MM.1S (cell line): ENCODE data around the gene ATP2B2.

Experiments used
- EZH2 ChIP-seq: fragments of 300-600 bp; sonication (generic); optimal IDR thresholded peaks from 2 replicates; pipeline ENCODE3; 2017; ENCODE audit warnings: low read depth, mild to moderate bottlenecking, antibody characterized with exemption, low read length, mixed read lengths
- EZH2phosphoT487 ChIP-seq: fragments of 300-600 bp; sonication (generic); IDR thresholded peaks from 2 replicates; pipeline ENCODE4 v1.6.1; 2018; ENCODE audit warnings: antibody characterized with exemption, low read length
- TF ChIP-seq, protein P1 (sequence below): fragments of 300-600 bp; sonication (generic); IDR thresholded peaks from 2 replicates; pipeline ENCODE4 v1.5.1; 2016; ENCODE audit warnings: antibody characterized with exemption, low read length, mixed read lengths

DNA sequence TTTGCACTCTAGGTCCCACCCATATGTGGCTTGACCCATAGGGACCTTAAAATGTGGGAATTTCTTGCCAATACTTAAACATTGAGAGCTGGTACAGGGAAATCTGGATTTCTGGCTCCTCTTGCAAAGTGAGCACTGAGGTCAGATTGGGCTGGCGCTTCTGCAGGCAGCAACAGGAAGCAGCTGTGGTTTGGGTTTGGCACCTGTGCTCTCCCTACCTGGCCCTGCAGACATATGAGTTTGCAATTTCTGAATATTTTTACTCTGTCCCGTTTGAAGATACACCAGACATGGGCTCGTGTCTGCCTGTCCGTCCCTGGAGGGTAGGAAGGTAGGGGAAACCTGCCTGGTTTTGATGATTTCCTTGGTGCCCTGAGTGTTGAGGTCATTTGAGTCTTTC, 109.7 kb downstream of the ATP2B2 start:
- TF ChIP-seq, protein P1, sequence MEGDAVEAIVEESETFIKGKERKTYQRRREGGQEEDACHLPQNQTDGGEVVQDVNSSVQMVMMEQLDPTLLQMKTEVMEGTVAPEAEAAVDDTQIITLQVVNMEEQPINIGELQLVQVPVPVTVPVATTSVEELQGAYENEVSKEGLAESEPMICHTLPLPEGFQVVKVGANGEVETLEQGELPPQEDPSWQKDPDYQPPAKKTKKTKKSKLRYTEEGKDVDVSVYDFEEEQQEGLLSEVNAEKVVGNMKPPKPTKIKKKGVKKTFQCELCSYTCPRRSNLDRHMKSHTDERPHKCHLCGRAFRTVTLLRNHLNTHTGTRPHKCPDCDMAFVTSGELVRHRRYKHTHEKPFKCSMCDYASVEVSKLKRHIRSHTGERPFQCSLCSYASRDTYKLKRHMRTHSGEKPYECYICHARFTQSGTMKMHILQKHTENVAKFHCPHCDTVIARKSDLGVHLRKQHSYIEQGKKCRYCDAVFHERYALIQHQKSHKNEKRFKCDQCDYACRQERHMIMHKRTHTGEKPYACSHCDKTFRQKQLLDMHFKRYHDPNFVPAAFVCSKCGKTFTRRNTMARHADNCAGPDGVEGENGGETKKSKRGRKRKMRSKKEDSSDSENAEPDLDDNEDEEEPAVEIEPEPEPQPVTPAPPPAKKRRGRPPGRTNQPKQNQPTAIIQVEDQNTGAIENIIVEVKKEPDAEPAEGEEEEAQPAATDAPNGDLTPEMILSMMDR = no peak
- TF ChIP-seq EZH2 (no peak), EZH2phosphoT487 (no peak)
